ENCODE results near the gene PTPRM. TPM values are rescaled to one million over a fixed set of nuclear protein-coding genes. Genes with fewer than 3 reads are reported as not detected.

PTPRM gene
- total and polyA plus RNA-seq, 7 donors = 3.9 to 151 (median 62.8) TPM

DNA sequence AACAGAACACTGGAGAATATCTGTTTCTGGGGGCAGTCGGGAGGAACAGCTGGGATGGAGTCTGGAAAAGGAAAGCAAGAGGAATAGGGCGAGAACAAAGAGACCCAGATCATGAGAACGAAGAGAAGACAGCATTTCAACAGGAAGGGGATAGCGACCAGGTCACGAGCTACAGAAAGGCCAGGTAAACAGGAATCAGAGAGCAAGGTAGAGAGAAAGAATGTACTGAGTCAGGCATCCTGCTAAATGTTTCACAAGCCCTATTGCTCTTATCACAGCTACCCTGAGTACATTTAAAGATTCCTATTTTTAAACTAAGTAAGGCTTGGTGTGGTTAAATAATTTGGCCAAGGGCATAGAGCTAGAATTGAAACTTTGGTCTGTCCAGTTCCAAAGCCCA, 787.2 kb downstream of the PTPRM start:
- no peaks in the 10 kb centered on the region for H3K4me1 ChIP-seq
- 71 to 80% methylated on average over 5 of the region's 5 CpGs for WGBS, 2 donors
- H3K27ac ChIP-seq = no peak overlapping the region
- intact Hi-C loops (cut with DNase I) = no loop called here
- H3K4me3 ChIP-seq = no peak overlapping the region
- H3K27me3 ChIP-seq = no peaks in the 10 kb centered on the region
- TF ChIP-seq POLR2A (IDR thresholded peaks at IDR 0.05) (no peak), EP300 (IDR thresholded peaks at IDR 0.05) (no peak), POLR2AphosphoS5 (IDR thresholded peaks at IDR 0.05) (no peak)
- TF ChIP-seq, protein P1, sequence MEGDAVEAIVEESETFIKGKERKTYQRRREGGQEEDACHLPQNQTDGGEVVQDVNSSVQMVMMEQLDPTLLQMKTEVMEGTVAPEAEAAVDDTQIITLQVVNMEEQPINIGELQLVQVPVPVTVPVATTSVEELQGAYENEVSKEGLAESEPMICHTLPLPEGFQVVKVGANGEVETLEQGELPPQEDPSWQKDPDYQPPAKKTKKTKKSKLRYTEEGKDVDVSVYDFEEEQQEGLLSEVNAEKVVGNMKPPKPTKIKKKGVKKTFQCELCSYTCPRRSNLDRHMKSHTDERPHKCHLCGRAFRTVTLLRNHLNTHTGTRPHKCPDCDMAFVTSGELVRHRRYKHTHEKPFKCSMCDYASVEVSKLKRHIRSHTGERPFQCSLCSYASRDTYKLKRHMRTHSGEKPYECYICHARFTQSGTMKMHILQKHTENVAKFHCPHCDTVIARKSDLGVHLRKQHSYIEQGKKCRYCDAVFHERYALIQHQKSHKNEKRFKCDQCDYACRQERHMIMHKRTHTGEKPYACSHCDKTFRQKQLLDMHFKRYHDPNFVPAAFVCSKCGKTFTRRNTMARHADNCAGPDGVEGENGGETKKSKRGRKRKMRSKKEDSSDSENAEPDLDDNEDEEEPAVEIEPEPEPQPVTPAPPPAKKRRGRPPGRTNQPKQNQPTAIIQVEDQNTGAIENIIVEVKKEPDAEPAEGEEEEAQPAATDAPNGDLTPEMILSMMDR (IDR thresholded peaks at IDR 0.05) = no peak
- no peaks in the 10 kb centered on the region for H3K9me3 ChIP-seq
- H3K36me3 ChIP-seq = no peaks in the 10 kb centered on the region
- DNase-seq = no peak

DNA sequence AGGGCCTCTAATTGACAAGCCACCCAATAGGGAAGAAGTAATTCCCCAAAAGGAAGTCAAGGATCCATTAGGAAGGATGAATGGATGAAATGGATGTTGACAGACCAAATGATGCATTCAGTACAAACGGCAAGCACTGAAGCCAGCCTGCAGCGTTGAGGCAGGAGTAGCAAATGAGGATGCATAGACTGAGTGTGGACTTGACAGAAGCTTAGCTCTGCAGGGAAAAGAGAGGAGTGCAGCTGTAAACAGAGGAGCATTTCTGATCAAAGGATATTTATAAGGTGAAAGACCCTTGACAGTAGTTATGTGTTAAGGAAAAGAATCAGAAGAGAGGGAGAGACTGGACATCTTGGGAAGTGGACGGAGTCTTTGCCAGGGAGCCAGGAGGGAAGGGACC, 788.9 kb downstream of the PTPRM start:
- DNase-seq = no peak
- intact Hi-C loops (cut with DNase I) = no loop called here
- H3K4me1 ChIP-seq = no peaks in the 10 kb centered on the region
- H3K4me3 ChIP-seq = no peak overlapping the region
- no peaks in the 10 kb centered on the region for H3K36me3 ChIP-seq
- no peak overlapping the region for H3K27ac ChIP-seq
- no peaks in the 10 kb centered on the region for H3K9me3 ChIP-seq
- 74 to 88% methylated on average over 3 of the region's 3 CpGs for WGBS, 2 donors
- H3K27me3 ChIP-seq = no peaks in the 10 kb centered on the region
- TF ChIP-seq, protein P1 (IDR thresholded peaks at IDR 0.05) = no peak
- TF ChIP-seq EP300 (IDR thresholded peaks at IDR 0.05) (no peak), POLR2A (IDR thresholded peaks at IDR 0.05) (no peak), POLR2AphosphoS5 (IDR thresholded peaks at IDR 0.05) (no peak)

DNA sequence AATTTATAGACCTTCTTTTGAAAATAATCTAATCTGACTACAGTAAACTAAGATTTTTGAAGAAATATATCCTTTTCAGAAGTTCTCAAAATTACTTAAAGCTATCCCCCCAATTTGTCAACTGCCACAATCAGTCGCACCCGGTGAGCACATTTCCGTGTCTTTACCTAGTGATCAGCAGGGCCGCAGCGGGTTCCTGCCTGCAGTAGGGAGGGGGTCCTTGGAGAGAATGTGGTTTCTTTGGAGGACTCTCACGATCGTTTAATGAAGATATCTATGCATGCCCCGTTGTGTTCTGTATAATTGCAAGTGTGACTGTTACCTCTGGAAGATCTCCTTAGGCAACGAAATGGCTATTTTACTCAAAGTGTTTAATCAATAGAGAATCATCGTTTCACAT, 790.2 kb downstream of the PTPRM start:
- no peak for TF ChIP-seq EP300 (IDR thresholded peaks at IDR 0.05)
- TF ChIP-seq POLR2A (IDR thresholded peaks at IDR 0.05) = no peak
- Histone ChIP-seq H3K27ac (no peak overlapping the region), H3K36me3 (no peaks in the 10 kb centered on the region), H3K27me3 (no peaks in the 10 kb centered on the region), H3K4me3 (no peak overlapping the region), H3K4me1 (no peaks in the 10 kb centered on the region), H3K9me3 (no peaks in the 10 kb centered on the region)
- 81% methylated on average over 10 of the region's 10 CpGs for WGBS, 2 donors
- intact Hi-C loops (cut with DNase I) = no loop called here
- DNase-seq = no peak

DNA sequence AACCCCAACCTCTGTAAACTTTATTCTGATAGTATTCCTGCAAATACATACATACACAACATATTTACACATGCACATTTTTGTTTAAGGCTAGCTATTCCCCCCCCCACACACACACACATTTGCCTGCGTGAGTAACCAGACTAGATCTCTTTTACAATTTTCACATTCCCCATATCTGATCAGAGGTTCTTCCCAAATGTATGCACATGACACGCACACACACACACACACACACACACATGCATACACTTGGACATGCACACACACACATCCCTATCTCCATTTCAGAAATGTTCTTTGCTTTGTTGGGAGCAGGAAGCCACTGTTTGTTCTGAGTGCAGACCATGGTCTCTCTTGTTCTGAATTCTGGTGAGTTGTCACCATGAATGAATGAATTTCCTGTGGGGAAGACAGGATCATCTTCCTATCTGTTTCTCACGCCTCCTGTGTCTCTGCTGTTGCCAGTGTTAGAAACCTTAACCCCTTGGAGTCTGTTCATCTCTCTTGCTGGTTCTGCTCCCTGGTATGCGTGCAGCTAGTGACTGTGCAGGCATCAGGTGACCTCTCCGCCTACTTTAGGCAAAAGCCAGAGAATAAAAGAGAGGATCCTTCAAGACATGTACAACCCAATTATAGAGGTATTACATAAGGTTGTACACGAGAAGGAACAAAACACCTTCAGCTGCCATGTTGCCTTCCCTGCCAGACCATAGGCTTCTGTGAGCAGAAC, 791.1 kb downstream of the PTPRM start:
- Histone ChIP-seq H3K36me3 (no peaks in the 10 kb centered on the region), H3K27ac (no peak overlapping the region), H3K27me3 (no peaks in the 10 kb centered on the region), H3K9me3 (no peaks in the 10 kb centered on the region), H3K4me3 (no peak overlapping the region), H3K4me1 (peaks cover 0 to 2% (median 0%) of the 10 kb centered on the region in 4 donors)
- DNase-seq = no peak
- TF ChIP-seq POLR2A (IDR thresholded peaks at IDR 0.05) (no peak), EP300 (IDR thresholded peaks at IDR 0.05) (no peak), POLR2AphosphoS5 (IDR thresholded peaks at IDR 0.05) (no peak)
- TF ChIP-seq, protein P1 (IDR thresholded peaks at IDR 0.05) = no peak
- WGBS, 2 donors = 79% methylated on average over 6 of the region's 6 CpGs
- intact Hi-C loops (cut with DNase I) = no loop called here

DNA sequence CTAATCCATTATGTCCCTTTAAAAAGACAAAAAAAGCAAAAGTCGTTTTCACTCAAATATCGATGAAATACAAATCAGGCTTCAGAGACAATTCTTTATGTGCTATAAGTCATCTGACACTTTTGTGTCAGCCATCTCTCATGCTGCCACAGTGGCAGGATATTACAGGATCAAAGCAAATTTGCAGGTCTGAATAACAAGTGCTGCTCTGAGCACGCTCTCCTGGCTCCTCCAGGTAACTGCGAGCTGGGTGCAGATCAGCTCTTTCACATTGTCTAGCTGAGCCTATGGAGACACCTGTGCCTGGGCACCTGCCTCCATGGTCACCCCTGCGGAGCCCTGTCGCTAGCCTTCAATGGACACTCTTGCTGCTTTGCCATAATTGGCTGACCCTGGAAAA, 792.0 kb downstream of the PTPRM start:
- intact Hi-C loops (cut with DNase I) = no loop called here
- no peak overlapping the region for H3K4me3 ChIP-seq
- H3K36me3 ChIP-seq = no peaks in the 10 kb centered on the region
- no peak for DNase-seq
- no peaks in the 10 kb centered on the region for H3K9me3 ChIP-seq
- no peaks in the 10 kb centered on the region for H3K27me3 ChIP-seq
- H3K4me1 ChIP-seq = peaks cover 0 to 11% (median 0%) of the 10 kb centered on the region in 4 donors
- H3K27ac ChIP-seq = no peak overlapping the region
- no peak for TF ChIP-seq POLR2AphosphoS5 (IDR thresholded peaks at IDR 0.05)
- 81 to 89% methylated on average over 6 of the region's 6 CpGs for WGBS, 2 donors

DNA sequence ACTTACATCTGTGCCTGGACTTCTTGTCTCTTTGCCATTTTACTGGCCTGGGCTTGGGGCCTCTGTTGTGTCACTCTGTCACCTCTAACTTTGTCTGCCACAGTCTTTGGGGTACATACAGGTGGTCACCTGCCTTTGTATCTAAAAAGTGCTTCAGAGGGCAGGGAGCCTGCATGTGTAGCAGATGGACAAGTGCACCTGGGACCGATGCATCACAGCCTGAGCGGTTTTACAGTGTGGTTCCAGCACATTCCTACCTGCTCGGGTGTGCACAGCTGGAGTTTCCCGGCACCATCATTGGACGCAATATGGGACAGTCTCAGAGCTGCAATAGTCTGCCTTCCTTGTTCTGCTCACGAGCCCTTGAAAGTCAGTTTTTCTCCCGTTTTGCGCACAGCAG, 792.4 kb downstream of the PTPRM start:
- Histone ChIP-seq H3K36me3 (no peaks in the 10 kb centered on the region), H3K4me3 (no peak overlapping the region), H3K27me3 (no peaks in the 10 kb centered on the region), H3K9me3 (no peaks in the 10 kb centered on the region), H3K27ac (no peak overlapping the region), H3K4me1 (peaks cover 0 to 15% (median 0%) of the 10 kb centered on the region in 4 donors)
- WGBS, 2 donors = 88 to 94% methylated on average over 8 of the region's 8 CpGs
- intact Hi-C loops (cut with DNase I) = no loop called here
- no peak for DNase-seq
- TF ChIP-seq EP300 (IDR thresholded peaks at IDR 0.05) (no peak), POLR2A (IDR thresholded peaks at IDR 0.05) (no peak), POLR2AphosphoS5 (IDR thresholded peaks at IDR 0.05) (no peak)
- TF ChIP-seq, protein P1 (IDR thresholded peaks at IDR 0.05) = no peak

Measured in sigmoid colon (tissue), 7 donors.